ENCODE data around the gene FLYWCH1. TPM values are rescaled to one million over a fixed set of nuclear protein-coding genes. Genes with fewer than 3 reads are reported as not detected.

FLYWCH1 gene
- total and polyA plus RNA-seq, 2 donors (not counting 3 experiments of a cell fraction or from before 2014, with no cell fraction given): 32.0 to 51.2 TPM

GRCh38 chr16:2913603-2914002 is 1.9 kb downstream of the FLYWCH1 start:
- no peak overlapping the region for H3K9ac ChIP-seq (replicated peaks; ENCODE audit: extremely low read depth, insufficient read depth, low read length)
- DNase-seq (ENCODE audit: low read depth, low spot score) (no peak), FAIRE-seq (no peak)
- no peak overlapping the region for H3K4me2 ChIP-seq (ENCODE audit: insufficient read depth, low read length)
- no TSS peak for BruUV-seq (replicated peaks)
- H3K79me2 ChIP-seq (ENCODE audit: control insufficient read depth, insufficient read depth, low read length): peaks cover 10% of the 10 kb centered on the region
- H3K4me3 ChIP-seq (replicated peaks in 1 of 3; ENCODE audit: insufficient read depth in 1 of 3, low read depth in 1 of 3, low read length in 3 of 3): no peak overlapping the region
- no peaks in the 10 kb centered on the region for H4K20me1 ChIP-seq (replicated peaks; ENCODE audit: control insufficient read depth, extremely low read depth, insufficient read depth, low read length)
- TF ChIP-seq POLR2AphosphoS5 (IDR thresholded peaks at IDR 0.05; ENCODE audit: insufficient read depth, low read depth, low read length) (no peak), MAX (IDR thresholded peaks at IDR 0.05; ENCODE audit: insufficient read depth, insufficient read length) (no peak), MYC (IDR thresholded peaks at IDR 0.05; ENCODE audit: low read depth, low read length) (no peak), GATA2 (IDR thresholded peaks at IDR 0.05; ENCODE audit: insufficient read depth, insufficient read length, low read depth, low read length) (no peak), POLR2A (IDR thresholded peaks at IDR 0.05; ENCODE audit: low read depth, low read length) (no peak), EZH2 (IDR thresholded peaks at IDR 0.05; ENCODE audit: borderline replicate concordance, low read depth, low read length, severe bottlenecking) (no peak), FOS (IDR thresholded peaks at IDR 0.05; ENCODE audit: borderline replicate concordance, insufficient read depth, low read length) (no peak), CTCF (IDR thresholded peaks at IDR 0.05; ENCODE audit: extremely low read depth in 1 of 2, insufficient read depth in 1 of 2, low read depth in 1 of 2, low read length in 2 of 2) (no peak)
- peaks cover 23% of the 10 kb centered on the region for H3K4me1 ChIP-seq (ENCODE audit: control insufficient read depth, extremely low read depth, insufficient read depth, low read length)
- dilution Hi-C loops (cut with MboI; ENCODE audit: extremely low pct_ligation_motif_present, low sequenced_read_pairs) (no loop called here), intact Hi-C loops (cut with micrococcal nuclease) (loop anchor here (5.0 kb wide), 1 partner anchor 241 kb away; no protein-coding TSS in a partner anchor)
- POLR2A ChIA-PET: no interaction called here
- no peaks in the 10 kb centered on the region for H3K9me3 ChIP-seq (replicated peaks; ENCODE audit: control insufficient read depth, insufficient read depth, low read length)
- H3K27ac ChIP-seq (ENCODE audit: insufficient read depth, low read depth, low read length): no peak overlapping the region
- no peak overlapping the region for H2AFZ ChIP-seq (ENCODE audit: low read depth, low read length)
- H3K9me1 ChIP-seq (replicated peaks; ENCODE audit: control insufficient read depth, extremely low read depth, insufficient read depth, low read length): no peaks in the 10 kb centered on the region
- CTCF ChIA-PET: interaction anchor here (2.4 to 3.3 kb wide), 3 partner anchors 13 to 74 kb away, joined by 14 to 21 read pairs (median 18); no protein-coding TSS in a partner anchor
- H3K36me3 ChIP-seq (ENCODE audit: control insufficient read depth in 2 of 2, extremely low read depth in 1 of 2, insufficient read depth in 2 of 2, low read length in 2 of 2): peaks cover 0 to 3% of the 10 kb centered on the region in 2 experiments
- H3K27me3 ChIP-seq (ENCODE audit: control insufficient read depth in 2 of 2, insufficient read depth in 2 of 2, low read length in 2 of 2): no peaks in the 10 kb centered on the region

All from endothelial cell of umbilical vein (primary cell).